Brain microvascular endothelial cell (primary cell): Measurements from ENCODE around the gene STARD3NL.

ENCODE experiments used
- DNase-seq: peaks from one replicate; pipeline ENCODE4 v3.0.0-alpha.2; 2020
- H3K27ac ChIP-seq: fragments of 250-450 bp; sonication (Bioruptor Pico); 2 replicates; pipeline ENCODE4 v1.5.1; 2020; ENCODE audit warnings: mild to moderate bottlenecking, moderate library complexity
- H3K27me3 ChIP-seq: fragments of 250-450 bp; sonication (Bioruptor Pico); replicated peaks from 2 replicates; pipeline ENCODE4 v1.5.1; 2020; ENCODE audit warnings: mild to moderate bottlenecking
- H3K36me3 ChIP-seq: fragments of 250-450 bp; sonication (Bioruptor Pico); replicated peaks from 2 replicates; pipeline ENCODE4 v1.5.1; 2020; ENCODE audit warnings: mild to moderate bottlenecking
- H3K4me3 ChIP-seq: 2 replicates; pipeline ENCODE4 v1.5.1; 2011; ENCODE audit warnings: low read depth, mild to moderate bottlenecking, control low read depth, low read length, moderate library complexity
- CTCF ChIP-seq: IDR thresholded peaks from 2 replicates; pipeline ENCODE4 v1.5.1; 2011; ENCODE audit warnings: low read depth, mild to moderate bottlenecking, moderate library complexity, low read length, control low read depth, inconsistent platforms; ENCODE audit errors: missing control alignments
- in situ Hi-C: cut with HindIII; loops from 2 replicates; pipeline ENCODE4 v1.10.0; 2017; ENCODE audit warnings: low sequenced_read_pairs, low pct_ligation_motif_present

The STARD3NL gene

GRCh38 chr7:38207843-38208242 lies 29.8 kb downstream of the STARD3NL start:
- in situ Hi-C loops, result no loop called here
- Histone ChIP-seq H3K27ac (no peak overlapping the region), H3K27me3 (no peaks in the 10 kb centered on the region), H3K36me3 (peaks cover 3% of the 10 kb centered on the region), H3K4me3 (no peak overlapping the region)
- no peak for TF ChIP-seq CTCF
- no peak for DNase-seq

GRCh38 chr7:38211486-38211885 lies 33.4 kb downstream of the STARD3NL start:
- Histone ChIP-seq H3K27ac (no peak overlapping the region), H3K4me3 (no peak overlapping the region), H3K36me3 (peaks cover 14% of the 10 kb centered on the region), H3K27me3 (no peaks in the 10 kb centered on the region)
- no peak for DNase-seq
- in situ Hi-C loops, result no loop called here
- TF ChIP-seq CTCF, result no peak

- H3K27me3 ChIP-seq, result no peaks in the 10 kb centered on the region
- no peak for DNase-seq
- no peak overlapping the region for H3K4me3 ChIP-seq
- in situ Hi-C loops, result no loop called here
- H3K27ac ChIP-seq, result no peak overlapping the region
- H3K36me3 ChIP-seq, result peaks cover 18% of the 10 kb centered on the region
- no peak for TF ChIP-seq CTCF
These were observed 33.9 kb downstream of the STARD3NL start for GRCh38 chr7:38211940-38212339.

GRCh38 chr7:38215115-38215514 lies 37.1 kb downstream of the STARD3NL start:
- in situ Hi-C loops, result no loop called here
- peak overlapping the region; percentile 46 for H3K27ac ChIP-seq
- DNase-seq, result no peak

GRCh38 chr7:38215735-38216670 lies 38.0 kb downstream of the STARD3NL start:
- in situ Hi-C loops, result no loop called here
- H3K27me3 ChIP-seq, result no peaks in the 10 kb centered on the region
- H3K4me3 ChIP-seq, result no peak overlapping the region
- peak overlapping the region; percentile 46 for H3K27ac ChIP-seq
- peak; percentile 99 for TF ChIP-seq CTCF
- peak; percentile 90 for DNase-seq
- H3K36me3 ChIP-seq, result peaks cover 46% of the 10 kb centered on the region

More at GRCh38 chr7:38215115-38215514, 37.1 kb downstream of the STARD3NL start:
- no peak for TF ChIP-seq CTCF
- H3K4me3 ChIP-seq, result no peak overlapping the region
- no peaks in the 10 kb centered on the region for H3K27me3 ChIP-seq
- peaks cover 43% of the 10 kb centered on the region for H3K36me3 ChIP-seq
